ENCODE data around the gene TMEM19. TPM values are rescaled to one million over a fixed set of nuclear protein-coding genes. Genes with fewer than 3 reads are reported as not detected.

Gene TMEM19
- total and polyA plus RNA-seq, 2 experiments from 2014 or later = 6.5 to 14.1 TPM

- H3K36me3 Mint-ChIP-seq (ENCODE audit: low read depth) = no peaks in the 10 kb centered on the region
- Histone ChIP-seq H3K36me3 (ENCODE audit: insufficient read depth) (no peaks in the 10 kb centered on the region), H3K4me1 (ENCODE audit: insufficient read depth) (peaks cover 29% of the 10 kb centered on the region), H3K27ac (ENCODE audit: low read depth) (no peak overlapping the region), H3K9me2 (ENCODE audit: insufficient read depth) (no peaks in the 10 kb centered on the region), H3F3A (replicated peaks; ENCODE audit: low read depth) (no peaks in the 10 kb centered on the region), H3K27me3 (ENCODE audit: insufficient read depth) (no peaks in the 10 kb centered on the region), H2AFZ (no peak overlapping the region), H3K4me3 (no peak overlapping the region), H3K4me2 (peak overlapping the region; percentile 34), H4K20me1 (replicated peaks; ENCODE audit: insufficient read depth) (no peaks in the 10 kb centered on the region), H3K79me2 (replicated peaks; ENCODE audit: insufficient read depth) (no peaks in the 10 kb centered on the region)
- TF ChIP-seq ETS1 (IDR thresholded peaks at IDR 0.05) (no peak), CREB1 (CRISPR knock-in tag; IDR thresholded peaks at IDR 0.05; ENCODE audit: low read depth) (no peak), JUNB (IDR thresholded peaks at IDR 0.05; ENCODE audit: unreplicated experiment) (no peak), EZH2 (IDR thresholded peaks at IDR 0.05; ENCODE audit: low read depth, unreplicated experiment) (no peak)
- H3K4me1 Mint-ChIP-seq = peaks cover 21% of the 10 kb centered on the region
- H3K4me3 Mint-ChIP-seq = no peak overlapping the region
- H3K27ac Mint-ChIP-seq = no peak overlapping the region
- ATAC-seq (no peak), DNase-seq (ENCODE audit: low spot score) (no peak)
- H3K9me3 Mint-ChIP-seq = no peaks in the 10 kb centered on the region
- H3K27me3 Mint-ChIP-seq (ENCODE audit: insufficient read depth, low read depth, poor library complexity) = no peaks in the 10 kb centered on the region
Measured at GRCh38 chr12:71748081-71748850, 62.4 kb downstream of the TMEM19 start.

- ATAC-seq = no peak
- no peaks in the 10 kb centered on the region for H4K20me1 ChIP-seq (replicated peaks; ENCODE audit: insufficient read depth)
- no peak for TF ChIP-seq JUNB (IDR thresholded peaks at IDR 0.05; ENCODE audit: unreplicated experiment)
- no peak for TF ChIP-seq ZNF331 (CRISPR knock-in tag; IDR thresholded peaks at IDR 0.05; ENCODE audit: low read depth)
- TF ChIP-seq EZH2phosphoT487 (IDR thresholded peaks at IDR 0.05; ENCODE audit: unreplicated experiment) = no peak
- TF ChIP-seq CREB1 (CRISPR knock-in tag; IDR thresholded peaks at IDR 0.05; ENCODE audit: low read depth) = no peak
- TF ChIP-seq ZNF114 (CRISPR knock-in tag; IDR thresholded peaks at IDR 0.05) = no peak
- no peak for TF ChIP-seq EZH2 (IDR thresholded peaks at IDR 0.05; ENCODE audit: low read depth, unreplicated experiment)
- no peak for TF ChIP-seq ZNF462 (CRISPR knock-in tag; IDR thresholded peaks at IDR 0.05)
- no peak for TF ChIP-seq STAT1 (IDR thresholded peaks at IDR 0.05; ENCODE audit: unreplicated experiment)
- TF ChIP-seq ETS1 (IDR thresholded peaks at IDR 0.05) = no peak
- TF ChIP-seq NANOG (IDR thresholded peaks at IDR 0.05; ENCODE audit: borderline replicate concordance) = no peak
Measured at GRCh38 chr12:71749666-71750065, 63.8 kb downstream of the TMEM19 start.

More at GRCh38 chr12:71749666-71750065, 63.8 kb downstream of the TMEM19 start:
- Histone ChIP-seq H3K4me1 (ENCODE audit: insufficient read depth) (peaks cover 29% of the 10 kb centered on the region), H3K79me2 (replicated peaks; ENCODE audit: insufficient read depth) (no peaks in the 10 kb centered on the region), H3K36me3 (ENCODE audit: insufficient read depth) (no peaks in the 10 kb centered on the region), H3K27ac (ENCODE audit: low read depth) (peak overlapping the region; percentile 45; the same call in 1 of the 2 replicates), H3F3A (replicated peaks; ENCODE audit: low read depth) (no peaks in the 10 kb centered on the region), H2AFZ (peak overlapping the region; percentile 1; the same call in 1 of the 2 replicates), H3K4me3 (peak overlapping the region; percentile 11; the same call in 1 of the 2 replicates), H3K27me3 (ENCODE audit: insufficient read depth) (no peaks in the 10 kb centered on the region), H3K9me2 (ENCODE audit: insufficient read depth) (no peaks in the 10 kb centered on the region), H3K4me2 (peak overlapping the region; percentile 21)
- no peak overlapping the region; the same call in 2 of the 3 replicates for H3K4me3 Mint-ChIP-seq
- DNase-seq (ENCODE audit: low spot score) = peak; percentile 35
- H3K36me3 Mint-ChIP-seq (ENCODE audit: low read depth) = no peaks in the 10 kb centered on the region; the same call in 2 of the 3 replicates
- H3K4me1 Mint-ChIP-seq = peaks cover 27% of the 10 kb centered on the region
- 0 out of 2 replicates have a peak overlapping the region, but pooled peaks have one; percentile 15 for H3K27ac Mint-ChIP-seq
- no peaks in the 10 kb centered on the region for H3K9me3 Mint-ChIP-seq
- H3K27me3 Mint-ChIP-seq (ENCODE audit: insufficient read depth, low read depth, poor library complexity) = peaks cover 9% of the 10 kb centered on the region
